K562 (cell line): ENCODE results near the gene UTP25. TPM values are rescaled to one million over a fixed set of nuclear protein-coding genes. Genes with fewer than 3 reads are reported as not detected.

ENCODE experiments used
- AFF1 ChIP-seq, 2 experiments: fragments of 450-650 bp; IDR thresholded peaks; 2 replicates each; pipeline ENCODE4 v1.6.1; 2018; ENCODE audit warnings: mild to moderate bottlenecking in 2 of 2, low read depth in 1 of 2; ENCODE audit not compliant: partially characterized antibody in 2 of 2
- ARNT ChIP-seq, 2 experiments: fragments of 450-650 bp; IDR thresholded peaks; 2 replicates each; pipeline ENCODE4 v1.6.1; 2016; ENCODE audit warnings: mild to moderate bottlenecking in 1 of 2
- ELF2 ChIP-seq: fragments of 250-450 bp; sonication (Bioruptor Pico); IDR thresholded peaks from 2 replicates; pipeline ENCODE4 v1.5.0; 2021; ENCODE audit warnings: mild to moderate bottlenecking
- KDM1A ChIP-seq, 2 experiments: fragments of 450-650 bp; IDR thresholded peaks; 2 replicates each; pipeline ENCODE4 v1.6.1; 2016; ENCODE audit warnings: mild to moderate bottlenecking in 2 of 2
- NFRKB ChIP-seq: fragments of 450-650 bp; IDR thresholded peaks from 2 replicates; pipeline ENCODE4 v1.6.1; 2016; ENCODE audit warnings: low read depth
- PBX2 ChIP-seq, 2 experiments: IDR thresholded peaks in 1 of 2; conservative IDR thresholded peaks in 1 of 2; 2 replicates each; pipeline ENCODE4 v1.6.1; 2016; ENCODE audit warnings: low read depth in 2 of 2, mild to moderate bottlenecking in 1 of 2, missing compliant biosample characterization in 1 of 2, missing genetic modification characterization in 1 of 2, moderate library complexity in 1 of 2
- TAF7 ChIP-seq: fragments of 450-650 bp; IDR thresholded peaks from 2 replicates; pipeline ENCODE4 v1.6.1; 2016; ENCODE audit warnings: missing genetic modification characterization, missing compliant biosample characterization
- THRA ChIP-seq: fragments of 450-650 bp; IDR thresholded peaks from 2 replicates; pipeline ENCODE4 v1.6.1; 2017; ENCODE audit warnings: mild to moderate bottlenecking, moderate library complexity
- ZNF384 ChIP-seq: IDR thresholded peaks from 2 replicates; pipeline ENCODE4 v1.6.1; 2012; ENCODE audit warnings: low read depth, low read length, improper control_type of control experiment
- ZNF512 ChIP-seq: IDR thresholded peaks from 2 replicates; pipeline ENCODE4 v1.6.1; 2016; ENCODE audit warnings: missing genetic modification characterization, missing compliant biosample characterization
- polyA plus RNA-seq, 8 experiments: library from polyadenylated mRNA; depleted of rRNA in 4 of 8; stranded (reverse) in 5 of 8; unstranded in 3 of 8; fragments of >200 nt; fragmentation: Nextera tagmentation in 2 of 8; fragmentation: Illumina TruSeq in 1 of 8; extraction: Ambion mirVana in 2 of 8; extraction: Trizol in 1 of 8; gene quantifications; 2 replicates each; pipeline versions ENCODE4 v1.2.1 to v1.2.3, GENCODE V29; 2011 to 2014; ENCODE audit warnings: inconsistent platforms in 1 of 8, missing spikeins in 1 of 8
- total RNA-seq, 7 experiments: library from RNA; depleted of rRNA in 6 of 7; stranded (reverse); fragments of >200 nt in 6 of 7; fragmentation: Illumina TruSeq in 2 of 7; extraction: Trizol in 2 of 7; gene quantifications; 2 replicates each; pipeline versions ENCODE4 v1.2.1 to v1.2.3, GENCODE V29; 2011 to 2021; ENCODE audit warnings: low replicate concordance in 1 of 7
- TF ChIP-seq, protein P1 (sequence below): fragments of 450-650 bp; IDR thresholded peaks from 2 replicates; pipeline ENCODE4 v1.6.1; 2014; ENCODE audit warnings: low read depth, mild to moderate bottlenecking, moderate library complexity, borderline replicate concordance
- TF ChIP-seq, protein P2 (sequence below): sonication (generic); formaldehyde crosslinking; IDR thresholded peaks from 2 replicates; pipeline ENCODE4 v1.8.0; 2022; ENCODE audit warnings: mild to moderate bottlenecking, missing genetic modification reagents

UTP25 gene
- total and polyA plus RNA-seq, 9 of the 15 experiments (the other 6 are each of a cell fraction or from before 2014, with no cell fraction given), result 5.7 to 17.6 (median 12.0) TPM

DNA sequence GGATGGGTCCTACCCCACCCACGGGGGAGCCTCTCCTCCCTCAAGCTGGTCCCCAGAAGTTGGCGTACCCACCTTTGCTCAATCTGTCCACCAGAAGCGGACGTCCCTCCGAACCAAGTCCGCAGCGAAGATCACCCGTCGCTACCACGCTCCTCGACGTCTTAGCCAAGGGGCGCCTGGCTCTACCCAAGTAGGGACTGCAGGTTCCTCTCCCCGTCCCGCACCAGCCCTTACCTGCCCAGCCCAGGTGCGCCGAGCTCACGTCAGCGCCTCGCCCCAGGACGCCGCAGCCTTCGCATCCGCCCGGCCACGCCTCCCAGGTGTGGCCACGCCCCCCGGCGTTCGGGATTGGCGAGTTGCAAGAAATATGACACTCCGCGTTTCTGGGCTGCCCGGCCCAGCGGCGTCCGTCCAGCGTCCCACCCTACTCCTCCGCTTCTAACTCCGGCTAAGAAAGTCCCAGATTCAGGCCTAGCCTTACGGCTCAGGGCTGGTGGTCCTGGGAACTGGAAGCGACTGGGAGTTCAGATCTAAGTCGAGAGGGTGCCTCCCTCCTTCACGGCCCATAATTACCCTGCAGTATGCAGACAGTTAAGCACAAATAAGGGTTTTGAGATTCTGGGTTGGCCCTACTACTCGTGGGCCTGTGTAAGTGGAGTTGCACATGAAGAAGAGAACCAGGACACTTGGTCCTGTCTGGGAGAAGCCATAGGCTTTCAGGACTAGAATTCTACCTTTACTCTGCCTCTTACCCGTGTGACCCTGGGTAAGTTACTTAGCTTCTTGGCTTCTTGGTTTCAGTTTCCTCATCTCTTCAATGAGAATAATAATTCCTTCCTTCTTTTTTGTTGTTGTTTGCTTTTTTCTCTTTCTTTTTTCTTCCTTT lies 21.7 kb upstream of the UTP25 start, which contains the start of gene IRF6 (continued):
- TF ChIP-seq KDM1A (IDR thresholded peaks at IDR 0.05) (0 out of 4 replicates have a peak, but pooled peaks of 1 of the 2 experiments have one; percentile 33), ARNT (IDR thresholded peaks at IDR 0.05) (0 out of 4 replicates have a peak, but pooled peaks of 1 of the 2 experiments have one; percentile 54), TAF7 (tag) (peak; percentile 43; the same call in 1 of the 2 replicates), PBX2 (CRISPR knock-in tag; IDR thresholded peaks at IDR 0.05; ENCODE audit: low read depth) (no peak), PBX2 (tag; conservative IDR thresholded peaks at IDR 0.05; ENCODE audit: low read depth) (no peak), AFF1 (IDR thresholded peaks at IDR 0.05; ENCODE audit: low read depth in 1 of 2, partially characterized antibody in 2 of 2) (peak; percentile 71 to 76), ZNF384 (peak; percentile 73), NFRKB (0 out of 2 replicates have a peak, but pooled peaks have one; percentile 24), ZNF512 (tag) (peak; percentile 85), ELF2 (CRISPR knock-in tag) (0 out of 2 replicates have a peak, but pooled peaks have one; percentile 42), THRA (no peak)
- TF ChIP-seq, protein P1, sequence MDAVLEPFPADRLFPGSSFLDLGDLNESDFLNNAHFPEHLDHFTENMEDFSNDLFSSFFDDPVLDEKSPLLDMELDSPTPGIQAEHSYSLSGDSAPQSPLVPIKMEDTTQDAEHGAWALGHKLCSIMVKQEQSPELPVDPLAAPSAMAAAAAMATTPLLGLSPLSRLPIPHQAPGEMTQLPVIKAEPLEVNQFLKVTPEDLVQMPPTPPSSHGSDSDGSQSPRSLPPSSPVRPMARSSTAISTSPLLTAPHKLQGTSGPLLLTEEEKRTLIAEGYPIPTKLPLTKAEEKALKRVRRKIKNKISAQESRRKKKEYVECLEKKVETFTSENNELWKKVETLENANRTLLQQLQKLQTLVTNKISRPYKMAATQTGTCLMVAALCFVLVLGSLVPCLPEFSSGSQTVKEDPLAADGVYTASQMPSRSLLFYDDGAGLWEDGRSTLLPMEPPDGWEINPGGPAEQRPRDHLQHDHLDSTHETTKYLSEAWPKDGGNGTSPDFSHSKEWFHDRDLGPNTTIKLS, result peak; percentile 66
- TF ChIP-seq, protein P2, sequence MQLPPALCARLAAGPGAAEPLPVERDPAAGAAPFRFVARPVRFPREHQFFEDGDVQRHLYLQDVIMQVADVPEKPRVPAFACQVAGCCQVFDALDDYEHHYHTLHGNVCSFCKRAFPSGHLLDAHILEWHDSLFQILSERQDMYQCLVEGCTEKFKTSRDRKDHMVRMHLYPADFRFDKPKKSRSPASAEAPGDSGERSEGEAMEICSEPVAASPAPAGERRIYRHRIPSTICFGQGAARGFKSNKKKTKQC (CRISPR knock-in tag), result no peak; the same call in 1 of the 2 replicates
